Fibroblast of pulmonary artery (primary cell): Measurements from ENCODE around the gene ZNF185.

Experiments used
- DNase-seq: peaks from one replicate; pipeline ENCODE4 v3.0.0-alpha.2; 2010; ENCODE audit warnings: low read depth
- H3K4me3 ChIP-seq: replicated peaks from 2 replicates; pipeline ENCODE4 v1.5.1; 2011; ENCODE audit warnings: low read depth, mild to moderate bottlenecking, control low read depth, low read length, moderate library complexity
- CTCF ChIP-seq: IDR thresholded peaks from 2 replicates; pipeline ENCODE4 v1.5.1; 2011; ENCODE audit warnings: mild to moderate bottlenecking, control low read depth, low read length, inconsistent platforms; ENCODE audit errors: missing control alignments

The ZNF185 gene

GRCh38 chrX:152926923-152927322 lies 29.1 kb downstream of the ZNF185 start:
- DNase-seq: no peak
- no peak overlapping the region for H3K4me3 ChIP-seq
- no peak for TF ChIP-seq CTCF

- TF ChIP-seq CTCF: no peak
- H3K4me3 ChIP-seq: no peak overlapping the region
- DNase-seq: no peak
Measured at GRCh38 chrX:152927858-152928760, 30.2 kb downstream of the ZNF185 start.

- no peak for DNase-seq
- H3K4me3 ChIP-seq: no peak overlapping the region
- TF ChIP-seq CTCF: no peak
Measured at GRCh38 chrX:152928761-152929400, 31.0 kb downstream of the ZNF185 start.

GRCh38 chrX:152929898-152930297 lies 32.0 kb downstream of the ZNF185 start:
- no peak for TF ChIP-seq CTCF
- H3K4me3 ChIP-seq: no peak overlapping the region
- DNase-seq: no peak

- no peak overlapping the region for H3K4me3 ChIP-seq
- no peak for DNase-seq
- TF ChIP-seq CTCF: no peak
Measured at GRCh38 chrX:152930516-152930915, 32.6 kb downstream of the ZNF185 start.

- no peak overlapping the region for H3K4me3 ChIP-seq
- no peak for TF ChIP-seq CTCF
- DNase-seq: no peak
Measured at GRCh38 chrX:152932144-152932543, 34.3 kb downstream of the ZNF185 start.
